HL-60/S4 treated with retinoic acid at 250 ng/mL for 4 days and 3 days (cell line): ENCODE results near the gene PAX2.

Experiments used
- in situ Hi-C: fragments of 300-500 bp; cut with MboI; formaldehyde crosslinking; loops from 2 replicates; pipeline ENCODE4 v1.7.0; 2022; ENCODE audit warnings: low sequenced_read_pairs

PAX2 gene

DNA sequence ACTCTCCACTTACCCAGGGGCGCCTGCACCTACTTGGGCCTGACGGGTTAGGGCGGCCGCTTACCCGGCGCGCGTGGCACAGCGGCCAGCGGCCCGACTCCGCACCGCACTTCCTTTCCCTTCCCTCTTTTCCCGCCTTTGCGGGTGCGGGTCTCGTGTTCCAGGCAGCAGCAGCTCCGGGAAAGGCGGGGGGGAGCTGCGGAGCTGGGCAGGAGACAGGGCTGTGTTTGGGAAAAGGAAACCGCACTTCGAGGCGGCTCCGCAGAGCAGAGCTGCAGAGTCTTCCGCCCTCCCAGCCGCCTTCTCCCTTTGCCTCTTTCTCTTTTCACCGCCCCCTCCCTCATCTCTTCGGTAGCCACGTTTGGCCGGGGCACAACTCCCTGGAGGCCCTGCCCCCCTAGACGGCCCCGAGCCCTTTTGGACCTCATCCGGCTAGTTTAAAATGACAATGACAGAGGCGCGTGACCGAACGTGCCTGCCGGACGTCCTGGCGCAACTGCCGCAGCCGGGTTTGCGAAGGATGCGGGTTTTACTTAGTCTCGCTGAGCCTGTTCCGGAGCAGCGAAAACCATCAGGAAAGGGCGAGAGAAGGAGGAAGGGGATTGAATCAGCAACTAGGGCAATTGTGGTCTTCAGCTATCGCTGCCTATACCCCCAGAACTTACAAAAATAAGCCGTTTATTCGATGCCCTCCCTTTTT lies 7.9 kb upstream of the PAX2 start:
- in situ Hi-C loops = loop anchor here (25.0 kb wide), 1 partner anchor 175 kb away; no protein-coding TSS in a partner anchor

GRCh38 chr10:100738055-100738827 lies 7.1 kb upstream of the PAX2 start:
- in situ Hi-C loops = loop anchor here (25.0 kb wide), 1 partner anchor 176 kb away; no protein-coding TSS in a partner anchor

DNA sequence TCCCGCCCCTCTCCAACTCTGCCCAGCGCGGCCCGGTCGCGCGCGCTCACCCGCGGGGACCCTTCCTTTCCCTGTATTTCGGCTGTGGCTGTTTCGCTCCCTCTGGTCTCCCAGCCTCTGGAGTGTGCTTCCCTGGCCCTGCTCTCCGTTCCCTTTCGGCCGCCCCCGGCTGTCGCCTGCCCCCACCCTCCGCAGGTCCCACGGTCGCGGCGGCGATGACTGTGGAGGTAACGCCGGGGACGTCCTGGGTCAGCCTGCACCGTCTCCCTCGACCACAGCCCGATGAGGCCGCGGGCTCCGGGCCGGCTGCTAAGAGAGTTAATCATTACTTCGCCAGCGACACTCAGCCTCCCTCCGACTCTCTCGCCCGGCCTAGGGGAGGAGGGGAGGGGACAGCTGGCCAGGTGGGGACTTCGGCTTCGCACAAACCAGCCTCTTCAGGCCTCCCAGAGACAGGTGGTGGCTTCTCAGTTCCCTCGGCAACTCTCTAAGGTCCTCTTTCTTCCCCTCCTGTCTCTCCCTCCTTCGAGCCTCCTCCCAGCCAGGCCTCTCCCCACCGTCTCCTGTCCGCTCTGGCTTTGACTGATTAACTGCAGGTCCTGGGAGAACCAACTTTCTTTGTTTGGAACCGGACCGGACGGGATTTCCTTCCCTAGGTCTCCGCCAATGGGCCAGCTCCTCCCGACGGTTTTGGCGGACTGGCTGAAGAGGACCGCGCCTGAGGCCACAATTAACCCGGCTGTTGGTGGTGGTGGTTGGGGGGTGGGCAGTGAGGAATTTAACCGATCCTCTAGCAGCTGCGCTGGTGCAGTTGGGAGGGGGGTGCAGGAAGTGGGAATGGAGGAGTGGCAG lies 5.6 kb upstream of the PAX2 start:
- in situ Hi-C loops = loop anchor here (25.0 kb wide), 1 partner anchor 177 kb away; no protein-coding TSS in a partner anchor

DNA sequence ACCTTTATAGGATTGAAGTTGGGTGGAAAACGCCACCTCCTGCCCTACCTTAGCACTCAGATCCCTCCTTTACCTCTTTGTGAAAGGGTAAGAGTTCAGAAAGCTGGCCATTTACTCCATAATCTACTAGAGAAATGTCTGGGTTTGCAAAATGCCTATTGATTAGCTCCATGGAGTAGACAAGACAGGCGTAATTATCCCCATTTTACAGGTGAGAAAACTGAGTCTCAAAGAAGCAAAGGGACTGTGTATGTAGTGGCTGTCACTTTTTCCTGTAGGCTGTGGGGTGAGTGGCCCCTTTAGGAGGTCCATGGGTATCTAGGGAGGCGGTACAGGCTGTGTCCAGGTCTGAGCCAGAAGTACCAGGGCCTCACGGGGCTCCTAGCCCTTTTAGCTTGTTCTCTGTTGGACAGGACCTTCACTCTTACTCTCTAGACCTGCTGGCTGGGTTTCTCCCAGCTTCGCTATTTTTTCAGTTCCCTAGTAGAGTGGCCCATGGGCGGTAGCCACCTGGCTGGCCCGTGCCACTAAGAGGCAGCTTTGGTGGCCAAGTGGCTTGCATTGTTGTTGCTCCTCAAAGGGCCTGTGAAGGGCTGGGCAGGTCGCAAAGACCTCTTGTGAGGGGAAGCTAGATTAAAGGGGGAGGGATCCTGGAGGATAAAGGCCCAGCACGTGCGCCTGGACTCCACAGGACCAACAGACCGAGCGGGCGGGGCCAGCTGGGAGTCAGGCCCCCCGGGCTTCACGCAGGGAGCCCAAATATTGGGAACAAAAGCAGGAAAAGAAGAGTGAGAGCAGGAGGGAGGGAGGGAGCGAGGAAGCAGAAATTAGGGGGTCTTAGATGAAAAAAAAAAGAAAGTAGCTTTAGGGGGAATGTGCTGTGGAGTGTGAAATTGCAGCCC lies 4.7 kb upstream of the PAX2 start:
- in situ Hi-C loops = loop anchor here (25.0 kb wide), 1 partner anchor 178 kb away; no protein-coding TSS in a partner anchor

DNA sequence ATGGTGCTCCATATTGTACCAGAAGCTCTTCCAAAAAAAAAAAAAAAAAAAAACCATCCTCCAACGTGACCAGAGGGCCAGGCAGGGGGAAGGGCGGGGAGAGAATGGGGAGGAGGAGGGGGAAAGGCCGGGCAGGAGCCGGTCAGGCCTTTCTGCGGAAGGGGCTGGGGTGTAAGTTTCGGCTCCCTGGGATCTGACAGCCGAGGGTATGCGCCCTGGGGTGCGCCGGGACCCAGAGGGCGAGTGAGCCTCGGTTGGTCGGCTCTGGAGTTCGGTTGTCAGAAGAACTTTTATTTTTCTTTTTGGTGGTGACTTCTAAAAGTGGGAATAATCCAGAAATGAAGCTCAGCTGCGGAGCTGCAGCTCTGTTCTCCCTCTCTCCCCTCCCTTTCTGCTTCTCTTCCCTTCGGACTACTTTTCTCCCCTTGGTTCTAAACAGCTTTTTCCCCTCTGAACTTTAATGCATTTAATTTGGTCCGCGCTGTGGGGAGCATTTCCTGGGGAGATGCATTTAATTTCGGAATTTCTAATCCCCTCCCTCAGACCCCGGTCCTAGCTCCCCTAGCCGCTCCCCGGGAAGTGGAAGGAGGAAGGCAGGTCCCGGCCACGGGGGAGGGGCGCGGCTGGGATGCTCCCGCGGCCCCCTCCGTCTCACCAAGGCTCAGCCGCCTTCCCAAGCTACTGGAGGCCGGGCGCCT lies 3.9 kb upstream of the PAX2 start:
- in situ Hi-C loops = loop anchor here (25.0 kb wide), 1 partner anchor 179 kb away; no protein-coding TSS in a partner anchor

DNA sequence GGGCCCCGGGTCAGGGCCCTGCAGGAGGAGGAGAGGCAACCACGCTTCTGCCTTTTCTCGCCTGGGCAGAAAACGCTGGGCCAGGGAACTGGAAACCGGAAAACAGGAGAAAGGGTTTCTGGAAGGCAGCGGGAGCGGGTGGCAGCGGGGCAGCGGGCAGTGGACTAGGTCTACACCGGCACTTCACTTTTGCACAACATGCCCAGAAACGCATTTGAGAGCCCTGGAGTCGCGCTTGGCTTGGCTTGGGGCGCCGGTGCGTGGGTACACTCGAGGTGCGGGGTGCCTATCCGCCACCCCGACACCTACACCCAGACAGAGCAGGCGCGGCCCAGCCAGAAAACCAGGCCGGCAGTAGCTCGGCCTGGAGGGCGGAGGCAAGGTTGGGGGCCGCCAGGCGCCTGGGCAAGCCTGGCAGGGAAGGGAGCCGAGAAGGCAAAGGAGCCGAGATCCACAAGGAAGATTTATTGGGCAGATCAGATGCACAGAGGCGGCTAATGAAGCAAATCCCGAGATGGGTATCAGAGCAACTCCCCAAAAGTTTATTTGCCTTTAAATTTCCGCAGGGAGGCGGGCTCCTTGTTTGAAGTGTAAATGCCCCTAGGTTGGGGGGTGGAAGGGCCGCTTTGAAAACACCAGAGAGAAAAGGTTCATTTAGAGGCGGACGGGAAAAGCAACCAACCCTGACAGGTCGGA lies 3.2 kb upstream of the PAX2 start:
- in situ Hi-C loops = loop anchor here (25.0 kb wide), 1 partner anchor 180 kb away; no protein-coding TSS in a partner anchor

GRCh38 chr10:100742936-100743335 lies 2.4 kb upstream of the PAX2 start:
- in situ Hi-C loops = loop anchor here (25.0 kb wide), 1 partner anchor 181 kb away; no protein-coding TSS in a partner anchor

DNA sequence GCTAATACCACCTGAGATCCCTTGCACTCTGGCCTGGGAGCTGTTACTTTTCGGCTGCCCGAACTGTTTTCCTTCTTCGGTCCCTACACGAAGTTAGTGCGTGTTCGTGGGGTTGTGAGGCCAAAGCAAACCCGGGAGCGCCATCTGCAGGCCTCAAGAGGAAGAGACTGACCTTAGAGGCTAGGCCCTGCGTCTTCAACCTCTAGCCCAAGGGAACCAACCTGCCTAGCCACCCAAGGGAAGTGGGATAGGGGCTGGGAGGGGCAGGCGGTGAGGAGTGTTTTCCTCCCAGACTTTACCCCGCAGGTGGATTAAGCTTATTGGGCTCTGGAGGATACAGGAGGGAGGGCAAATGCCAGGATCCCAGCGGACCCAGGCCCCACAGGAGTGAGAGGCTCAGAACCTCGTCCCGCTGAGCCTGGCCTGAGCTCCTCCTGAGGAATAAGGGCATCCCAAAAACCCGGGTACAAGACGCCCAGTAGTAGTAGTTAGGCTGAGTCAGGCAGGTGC lies 1.7 kb upstream of the PAX2 start:
- in situ Hi-C loops = loop anchor here (25.0 kb wide), 1 partner anchor 181 kb away; no protein-coding TSS in a partner anchor

DNA sequence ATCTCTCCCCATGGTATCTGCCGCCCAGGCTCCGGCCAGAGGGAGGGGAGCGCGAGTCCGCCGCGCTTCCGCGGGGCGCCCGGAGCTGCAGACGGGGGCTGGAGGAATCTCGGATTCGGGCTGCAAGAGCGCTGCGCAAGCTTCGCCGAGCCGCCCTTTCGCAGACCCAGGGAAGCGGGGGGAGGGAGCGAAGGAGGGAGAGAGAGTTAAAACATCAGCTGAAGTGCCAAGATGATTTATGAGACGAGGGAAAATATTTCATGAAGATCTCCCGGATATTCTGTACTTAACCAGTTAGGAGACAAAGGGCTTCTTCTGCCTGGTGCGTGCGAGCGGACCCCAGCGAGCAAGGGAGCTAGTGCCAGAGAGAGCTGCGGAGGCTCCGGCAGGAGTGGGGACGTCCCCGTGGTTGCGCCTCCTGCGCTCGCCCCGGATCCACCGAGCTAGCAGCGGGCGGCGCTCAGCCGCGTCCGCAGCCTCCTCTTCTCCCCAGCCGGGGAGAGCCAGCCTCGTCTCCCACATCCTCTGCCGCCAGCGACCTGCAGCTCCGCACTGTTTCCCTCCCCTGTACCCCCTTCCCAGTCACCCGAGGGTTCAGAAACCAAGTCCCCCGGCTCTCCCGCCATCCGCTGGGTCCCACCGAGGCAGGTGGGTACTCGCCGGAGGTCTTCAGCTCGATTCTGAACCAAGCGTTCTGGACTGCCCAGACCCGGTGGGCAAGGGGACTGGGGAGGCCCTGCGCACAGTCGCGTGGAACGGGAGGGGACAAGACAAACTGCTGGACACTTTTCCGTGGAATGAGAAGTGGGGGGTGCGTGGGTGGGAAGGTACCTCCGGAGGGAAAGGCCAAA lies 1.0 kb upstream of the PAX2 start:
- in situ Hi-C loops = loop anchor here (25.0 kb wide), 1 partner anchor 182 kb away; no protein-coding TSS in a partner anchor

- in situ Hi-C loops = loop anchor here (25.0 kb wide), 1 partner anchor 184 kb away; no protein-coding TSS in a partner anchor
These were observed 751 bp downstream of the PAX2 start for GRCh38 chr10:100745882-100746783.

DNA sequence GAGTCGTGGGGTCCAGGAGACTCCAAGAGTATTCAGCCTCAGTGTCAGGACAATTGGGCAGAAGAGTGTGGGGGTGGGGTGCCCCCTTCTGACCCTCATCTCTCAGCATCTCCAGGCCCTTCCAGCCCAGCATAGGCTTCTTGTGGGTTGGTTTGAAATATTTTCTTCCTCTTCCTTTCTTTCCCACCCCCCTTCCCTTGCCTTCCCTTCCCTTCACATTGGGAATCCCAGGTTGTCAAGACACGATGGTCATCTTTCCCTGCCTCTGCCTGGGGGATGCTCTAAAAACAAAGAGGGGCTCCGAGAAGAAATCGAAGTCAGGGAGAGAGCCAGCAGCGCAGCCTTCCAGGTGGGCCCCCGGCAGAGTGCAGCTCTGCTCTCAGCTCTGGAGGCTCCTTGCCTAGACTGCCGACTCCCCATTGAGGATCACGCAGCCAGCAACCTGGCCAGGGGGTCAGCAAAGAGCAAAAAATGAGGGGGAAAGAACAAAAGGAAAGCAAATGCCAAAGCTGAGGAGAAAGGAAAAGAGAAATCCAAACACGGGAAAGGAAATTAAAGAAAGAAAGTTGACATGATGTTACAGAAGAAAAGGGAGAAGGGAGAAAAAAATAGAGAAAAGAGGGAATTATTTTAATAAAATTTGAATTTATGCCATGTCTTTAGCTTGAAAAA lies 1.5 kb downstream of the PAX2 start:
- in situ Hi-C loops = loop anchor here (25.0 kb wide), 1 partner anchor 185 kb away; no protein-coding TSS in a partner anchor

DNA sequence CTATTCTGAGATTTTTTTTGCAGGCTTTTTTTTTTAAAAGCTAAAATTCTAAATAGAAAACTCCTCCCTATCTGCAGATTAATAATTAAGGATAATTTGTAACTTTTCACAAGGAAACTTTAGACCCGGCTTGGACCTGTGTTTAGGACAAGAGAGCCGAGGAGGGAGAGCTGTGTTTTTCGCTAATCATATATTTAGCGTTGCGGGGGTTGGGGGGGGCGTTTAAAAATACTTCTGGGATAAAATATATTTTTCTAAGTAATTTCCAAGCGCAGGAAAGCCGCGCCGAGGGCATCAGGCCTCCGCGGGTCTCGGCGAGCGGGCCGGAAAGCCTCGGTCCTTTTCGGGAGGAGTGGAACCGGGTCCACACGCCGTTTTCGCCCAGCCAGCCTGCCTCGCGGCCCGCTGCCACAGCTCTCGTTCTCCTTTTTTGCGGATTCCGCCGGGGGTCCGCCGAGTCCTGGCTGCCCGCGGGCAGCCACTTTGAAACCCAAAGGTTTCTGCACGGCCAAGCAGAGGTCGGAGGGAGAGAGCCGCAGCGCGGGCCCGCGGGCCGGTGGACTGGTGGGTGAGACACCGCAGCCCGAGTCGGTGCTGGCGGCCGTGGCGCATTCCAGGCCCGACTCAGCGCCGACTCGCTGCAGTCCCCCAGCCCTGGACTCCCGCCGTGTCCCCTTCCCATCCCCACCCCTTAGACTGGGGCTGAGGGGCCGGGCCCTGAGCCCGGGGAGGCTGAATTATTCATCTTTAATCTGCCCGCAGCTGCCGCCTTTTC lies 2.3 kb downstream of the PAX2 start:
- in situ Hi-C loops = loop anchor here (25.0 kb wide), 1 partner anchor 185 kb away; no protein-coding TSS in a partner anchor

DNA sequence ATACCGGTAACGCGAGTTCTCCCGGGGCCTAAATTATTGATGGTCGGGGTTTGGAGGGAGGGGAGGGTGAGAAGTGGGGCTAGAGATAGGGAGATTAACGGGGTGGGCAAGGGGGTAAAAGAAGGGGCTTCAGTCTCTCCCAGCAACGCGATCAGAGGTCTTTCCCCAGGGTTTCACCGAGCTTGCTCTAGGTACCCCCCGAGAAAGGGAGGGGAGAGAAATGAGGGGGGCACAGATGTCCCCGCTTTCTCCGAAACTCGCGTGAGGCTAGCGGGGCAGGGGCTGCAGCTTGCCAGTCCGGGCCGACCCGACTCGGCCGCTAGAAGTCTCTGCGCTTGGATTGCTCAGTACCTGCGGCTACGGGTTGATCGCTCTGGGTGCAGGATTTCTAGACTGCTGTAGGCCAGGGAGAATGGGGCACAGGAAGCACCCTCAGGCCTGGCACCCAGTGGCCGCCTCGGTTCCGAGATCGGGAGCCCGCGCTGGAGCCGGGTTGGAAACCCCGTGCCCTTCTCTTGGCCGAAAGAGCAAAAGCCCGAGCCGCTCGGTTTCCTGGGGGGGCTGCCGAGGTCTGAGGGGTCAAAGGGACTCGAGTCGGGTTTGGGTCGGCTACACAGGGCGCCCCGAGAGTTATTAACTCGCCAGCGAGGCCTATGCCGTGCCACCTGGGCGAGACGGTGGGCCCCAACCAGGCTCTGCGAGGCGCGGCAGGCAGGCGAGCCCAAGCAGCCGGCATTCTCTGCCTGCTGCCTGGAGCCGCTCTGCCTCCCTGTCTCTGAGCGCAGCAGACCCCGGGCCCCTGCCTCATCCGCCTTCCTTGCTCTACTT lies 3.1 kb downstream of the PAX2 start:
- in situ Hi-C loops = loop anchor here (25.0 kb wide), 1 partner anchor 186 kb away; no protein-coding TSS in a partner anchor

GRCh38 chr10:100749059-100749308 lies 3.6 kb downstream of the PAX2 start:
- in situ Hi-C loops = loop anchor here (25.0 kb wide), 1 partner anchor 187 kb away; no protein-coding TSS in a partner anchor
